DMS79 treated with DMSO at 0.1 percent for 48 hours (cell line): ENCODE data around the gene TAF11L2.
"Not testable (repeated sequence)": the region's sequence is repeated elsewhere in the genome, so short reads cannot be mapped to it uniquely, and the experiment has no call there.

ENCODE experiments used
- DNase-seq: peaks from one replicate; lab custom pipeline; 2025; lab: John Stamatoyannopoulos, UW

The TAF11L2 gene

GRCh38 chr5:17526504-17526903 is 28.5 kb downstream of the TAF11L2 start:
- DNase-seq = not testable (repeated sequence)

DNA sequence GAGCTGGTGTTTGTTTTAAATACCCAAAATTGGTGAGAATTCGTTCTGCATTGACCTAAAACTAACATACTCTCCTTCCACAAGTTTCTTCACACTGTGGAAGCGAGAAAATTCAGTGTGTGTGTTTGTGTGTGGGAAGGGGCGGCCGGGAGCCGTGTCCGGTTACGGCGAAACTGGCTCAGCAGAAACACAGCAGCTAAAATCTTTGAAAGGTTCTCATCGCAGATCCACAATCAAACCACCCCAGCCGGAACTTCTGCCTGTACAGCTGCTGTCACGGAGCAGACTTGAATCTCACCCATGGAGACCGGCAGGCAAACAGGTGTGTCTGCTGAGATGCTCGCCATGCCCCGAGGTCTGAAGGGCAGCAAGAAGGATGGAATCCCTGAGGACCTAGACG is 30.3 kb downstream of the TAF11L2 start, which contains the start of gene TAF11L6:
Gene TAF11L6, plus strand, starts transcription at position 301 of the 400 bp plus-strand sequence.
- not testable (repeated sequence) for DNase-seq
